Measurements from ENCODE around the gene PRXL2A.
"Not testable (repeated sequence)": the region's sequence is repeated elsewhere in the genome, so short reads cannot be mapped to it uniquely, and the experiment has no call there.

Gene PRXL2A

GRCh38 chr10:80411681-80412220 is 3.4 kb downstream of the PRXL2A start:
- DNase-seq (ENCODE audit: low read depth): no peak

GRCh38 chr10:80412486-80412885 is 4.1 kb downstream of the PRXL2A start:
- no peak for DNase-seq (ENCODE audit: low read depth)

DNA sequence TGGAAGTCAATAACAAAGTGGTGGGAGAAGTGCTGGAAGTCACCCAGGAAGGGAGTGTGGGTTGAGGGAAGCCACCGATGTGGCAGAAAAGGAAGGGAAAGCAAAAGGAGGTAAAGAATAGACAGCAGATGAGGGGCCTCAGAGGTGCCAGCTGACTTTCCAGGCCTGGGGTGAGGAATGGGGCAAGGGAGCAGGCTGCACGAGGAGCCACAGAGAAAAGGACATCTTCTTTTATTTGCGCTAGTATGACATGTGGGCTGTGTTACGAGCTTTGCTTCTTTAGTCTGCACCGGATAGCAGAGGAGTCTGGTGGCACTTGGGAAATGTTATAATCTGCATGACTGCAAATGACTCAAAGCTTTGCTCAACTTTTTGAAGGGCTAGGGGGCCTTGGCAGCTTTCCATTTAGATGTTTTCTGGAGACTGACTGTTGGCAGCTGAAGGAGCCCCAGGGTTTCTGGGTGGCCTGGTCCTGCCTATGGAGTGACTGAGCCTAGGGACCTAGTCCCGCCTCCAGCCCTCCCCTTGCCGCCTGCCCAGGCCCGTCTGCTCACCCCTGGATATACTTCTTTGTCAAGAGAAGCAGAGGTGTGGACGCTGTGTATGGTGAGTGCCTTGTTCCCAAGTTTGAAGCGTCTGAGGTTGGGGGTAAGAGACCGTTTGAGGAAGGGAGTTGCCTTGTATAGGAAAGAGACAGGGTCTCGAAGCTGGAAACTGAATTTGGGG is 5.1 kb downstream of the PRXL2A start:
- peak; percentile 61 for DNase-seq (ENCODE audit: low read depth)

DNA sequence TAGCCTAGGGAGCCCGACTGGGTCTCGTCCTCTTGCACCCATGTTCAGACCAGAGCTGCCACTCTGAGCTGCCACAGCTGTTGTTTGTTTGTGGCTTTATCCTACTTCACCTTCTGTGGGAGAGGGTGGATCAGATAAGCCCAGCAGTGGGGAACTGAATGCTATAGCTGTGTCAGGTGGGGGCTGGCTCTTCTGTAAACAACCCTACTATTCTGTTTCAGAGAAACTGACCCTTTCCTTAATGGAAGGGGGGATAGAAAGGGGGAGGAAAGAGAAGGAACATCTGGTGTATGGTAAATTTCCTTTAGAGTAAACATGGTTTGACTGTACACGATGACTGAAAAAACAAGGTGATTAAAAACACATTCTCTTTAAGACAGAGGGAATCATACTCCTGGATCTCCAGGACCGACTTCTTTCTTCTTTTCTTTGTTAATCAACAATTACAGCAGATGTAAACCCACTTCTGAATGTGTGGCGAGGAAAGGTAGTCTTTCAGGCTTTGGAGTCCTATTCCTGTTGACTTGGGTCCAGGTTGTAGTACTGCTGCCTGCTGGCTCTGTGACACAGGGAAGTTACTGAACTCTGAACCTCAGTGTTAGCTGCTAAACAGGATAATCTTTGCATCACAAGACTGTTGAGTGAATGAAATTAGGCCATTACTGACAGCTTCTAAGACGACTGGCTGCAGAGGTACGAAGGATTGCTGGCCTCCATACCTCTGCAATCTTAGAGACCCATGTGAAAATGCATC is 6.0 kb downstream of the PRXL2A start:
- DNase-seq (ENCODE audit: low read depth): no peak

- DNase-seq (ENCODE audit: low read depth): no peak
Measured at GRCh38 chr10:80415734-80416478, 7.6 kb downstream of the PRXL2A start.

DNA sequence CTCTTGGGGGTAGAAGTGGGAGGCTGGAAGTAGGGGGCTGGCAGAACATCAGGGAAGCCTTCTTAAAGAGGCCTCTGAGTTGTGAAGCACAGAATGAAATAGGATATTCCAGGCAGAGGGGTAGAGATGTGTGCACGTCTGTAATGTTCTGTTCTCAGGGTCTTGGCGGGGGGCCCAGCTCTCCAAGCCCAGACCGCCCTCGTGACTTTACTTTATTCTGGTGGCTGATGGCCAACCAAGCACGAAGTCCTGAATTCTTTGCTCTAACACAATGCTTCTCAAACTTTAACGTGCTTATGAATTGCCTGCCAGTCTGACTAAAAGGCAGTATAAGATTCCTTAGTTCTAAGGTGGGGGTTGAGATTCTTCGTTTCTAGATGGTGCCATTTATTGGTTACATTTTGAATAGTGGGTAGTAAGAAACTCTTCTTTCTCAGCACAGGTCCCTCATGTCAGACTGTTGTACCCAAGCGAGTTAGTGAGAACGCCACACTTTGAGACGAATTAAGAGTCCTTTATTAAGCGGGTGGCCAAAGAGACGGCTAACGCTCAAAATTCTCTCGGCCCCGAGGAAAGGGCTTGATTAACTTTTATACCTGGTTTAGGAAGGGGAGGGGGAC is 8.2 kb downstream of the PRXL2A start:
- no peak for DNase-seq (ENCODE audit: low read depth)

GRCh38 chr10:80417256-80417655 is 8.9 kb downstream of the PRXL2A start:
- DNase-seq (ENCODE audit: low read depth): not testable (repeated sequence)

- DNase-seq (ENCODE audit: low read depth): no peak
Measured at GRCh38 chr10:80421050-80421706, 12.8 kb downstream of the PRXL2A start.

GRCh38 chr10:80421707-80422536 is 13.6 kb downstream of the PRXL2A start:
- DNase-seq (ENCODE audit: low read depth): no peak

GRCh38 chr10:80425901-80426300 is 17.6 kb downstream of the PRXL2A start:
- no peak for DNase-seq (ENCODE audit: low read depth)

DNA sequence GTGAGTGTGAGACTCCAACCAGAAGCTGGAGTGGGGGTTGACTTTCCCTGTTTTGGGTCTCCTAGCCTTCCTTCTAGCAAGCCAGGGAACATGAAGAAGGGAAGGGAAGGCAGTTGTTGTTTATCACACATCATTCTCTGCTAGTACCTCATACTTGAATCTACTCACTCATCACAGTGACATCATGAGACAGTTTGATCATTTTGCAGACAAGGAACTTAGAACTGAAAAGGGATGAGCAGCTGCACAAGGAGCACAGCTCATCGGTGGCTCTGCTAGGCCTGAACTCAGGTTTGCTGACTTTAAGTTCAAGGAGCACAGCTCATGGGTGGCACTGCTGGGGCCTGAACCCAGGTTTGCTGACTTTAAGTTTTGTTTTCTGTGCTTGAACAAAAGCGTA is 19.2 kb downstream of the PRXL2A start:
- no peak for DNase-seq (ENCODE audit: low read depth)

DNA sequence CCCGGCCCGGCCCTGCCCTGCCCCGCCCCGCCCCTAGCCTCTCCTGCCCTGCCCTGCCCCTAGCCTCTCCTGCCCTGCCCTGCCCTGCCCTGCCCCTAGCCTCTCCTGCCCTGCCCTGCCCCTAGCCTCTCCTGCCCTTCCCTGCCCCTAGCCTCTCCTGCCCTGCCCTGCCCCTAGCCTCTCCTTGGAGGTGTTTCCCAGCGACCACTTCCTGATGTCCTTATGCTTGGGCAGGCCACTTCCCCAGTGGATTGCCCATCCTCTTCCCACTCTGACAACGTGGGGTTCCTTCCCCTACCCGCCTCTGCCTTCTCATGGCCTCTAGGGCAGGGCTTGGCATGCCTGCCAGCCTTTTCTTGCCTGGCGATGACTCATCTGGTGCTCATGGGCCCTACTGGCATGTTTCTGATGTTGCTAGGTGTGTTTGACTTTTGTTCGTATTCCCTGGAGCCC is 21.2 kb downstream of the PRXL2A start:
- DNase-seq (ENCODE audit: low read depth): no peak

GRCh38 chr10:80433134-80433533 is 24.8 kb downstream of the PRXL2A start:
- no peak for DNase-seq (ENCODE audit: low read depth)

- no peak for DNase-seq (ENCODE audit: low read depth)
Measured at GRCh38 chr10:80436446-80437098, 28.2 kb downstream of the PRXL2A start.

- DNase-seq (ENCODE audit: low read depth): no peak
Measured at GRCh38 chr10:80437227-80437626, 28.9 kb downstream of the PRXL2A start.

- no peak for DNase-seq (ENCODE audit: low read depth)
Measured at GRCh38 chr10:80441831-80442230, 33.5 kb downstream of the PRXL2A start.

DNA sequence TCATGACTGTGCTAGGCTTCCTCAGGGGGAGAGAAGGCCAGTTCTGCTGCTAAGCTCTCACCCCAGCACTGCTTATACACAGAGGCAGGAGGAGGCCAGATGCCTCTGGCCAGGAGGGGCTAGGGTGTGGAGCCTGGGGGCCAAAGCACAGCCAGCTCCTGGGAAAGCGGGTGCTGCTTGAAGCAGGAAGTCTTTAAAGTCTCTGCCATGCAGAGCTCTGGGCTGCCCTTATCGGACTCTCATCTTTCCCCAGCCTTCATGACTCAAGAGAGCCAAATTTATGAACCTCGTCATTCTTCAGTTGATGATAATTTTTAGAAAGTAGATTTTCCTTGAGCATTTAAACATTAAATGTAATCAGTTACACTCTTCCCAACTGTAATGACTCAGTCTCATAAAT is 34.5 kb downstream of the PRXL2A start:
- DNase-seq (ENCODE audit: low read depth): peak; percentile 79

DNA sequence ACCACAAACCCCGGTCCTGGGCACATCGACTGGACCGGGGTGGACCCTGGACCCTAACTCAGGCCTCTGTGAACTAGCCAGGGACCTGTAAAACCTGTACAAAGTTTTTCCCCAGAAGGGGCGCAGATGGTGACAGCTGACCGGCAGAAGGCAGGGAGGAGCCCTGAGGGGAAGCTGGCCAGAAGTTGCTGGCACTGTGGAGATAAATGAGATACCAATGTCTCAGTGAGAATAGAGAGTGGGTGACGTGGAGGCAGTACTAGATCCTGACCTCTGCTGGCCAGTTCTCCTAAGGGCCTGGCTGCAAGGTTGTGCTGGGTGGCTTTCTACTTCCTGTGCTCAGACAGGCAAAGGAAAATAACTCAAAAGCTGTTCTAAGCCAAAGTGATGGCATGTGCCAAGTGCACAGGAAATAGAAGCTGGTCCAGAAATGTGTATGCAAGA is 35.2 kb downstream of the PRXL2A start:
- DNase-seq (ENCODE audit: low read depth): peak; percentile 73

GRCh38 chr10:80444124-80444523 is 35.8 kb downstream of the PRXL2A start:
- DNase-seq (ENCODE audit: low read depth): no peak
